Measurements from ENCODE around the gene VAC14.

Gene VAC14

DNA sequence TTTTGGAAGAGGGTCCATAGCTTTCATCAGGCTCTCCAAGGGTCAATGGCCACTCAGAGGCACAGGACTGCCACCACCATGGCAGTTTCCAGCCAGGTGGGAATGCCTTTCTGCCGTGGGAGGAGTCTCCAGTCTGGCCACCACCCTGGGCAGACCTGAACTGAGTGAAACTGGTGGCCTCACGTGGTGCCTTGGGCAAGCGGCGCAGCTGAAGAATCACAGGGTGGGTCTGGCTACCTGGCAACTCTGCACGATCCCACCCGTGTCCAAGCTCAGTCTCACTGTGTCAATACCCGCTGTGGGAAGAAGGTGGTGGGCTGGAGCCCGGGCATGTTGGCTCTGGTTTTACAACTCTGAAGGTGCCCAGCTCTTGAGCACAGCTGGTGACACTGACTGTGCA is 31.8 kb downstream of the VAC14 start:
- H3K4me3 ChIP-seq (ENCODE audit: low read depth, low read length), result no peak overlapping the region
- H3K9me3 ChIP-seq (ENCODE audit: severe bottlenecking), result no peaks in the 10 kb centered on the region
- H3K36me3 ChIP-seq, result peaks cover 24% of the 10 kb centered on the region
- H3K27me3 ChIP-seq (ENCODE audit: insufficient read depth, low read depth, severe bottlenecking), result no peaks in the 10 kb centered on the region
- DNase-seq, result no peak
- TF ChIP-seq, protein P1, sequence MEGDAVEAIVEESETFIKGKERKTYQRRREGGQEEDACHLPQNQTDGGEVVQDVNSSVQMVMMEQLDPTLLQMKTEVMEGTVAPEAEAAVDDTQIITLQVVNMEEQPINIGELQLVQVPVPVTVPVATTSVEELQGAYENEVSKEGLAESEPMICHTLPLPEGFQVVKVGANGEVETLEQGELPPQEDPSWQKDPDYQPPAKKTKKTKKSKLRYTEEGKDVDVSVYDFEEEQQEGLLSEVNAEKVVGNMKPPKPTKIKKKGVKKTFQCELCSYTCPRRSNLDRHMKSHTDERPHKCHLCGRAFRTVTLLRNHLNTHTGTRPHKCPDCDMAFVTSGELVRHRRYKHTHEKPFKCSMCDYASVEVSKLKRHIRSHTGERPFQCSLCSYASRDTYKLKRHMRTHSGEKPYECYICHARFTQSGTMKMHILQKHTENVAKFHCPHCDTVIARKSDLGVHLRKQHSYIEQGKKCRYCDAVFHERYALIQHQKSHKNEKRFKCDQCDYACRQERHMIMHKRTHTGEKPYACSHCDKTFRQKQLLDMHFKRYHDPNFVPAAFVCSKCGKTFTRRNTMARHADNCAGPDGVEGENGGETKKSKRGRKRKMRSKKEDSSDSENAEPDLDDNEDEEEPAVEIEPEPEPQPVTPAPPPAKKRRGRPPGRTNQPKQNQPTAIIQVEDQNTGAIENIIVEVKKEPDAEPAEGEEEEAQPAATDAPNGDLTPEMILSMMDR (IDR thresholded peaks at IDR 0.05; ENCODE audit: low read depth, low read length), result no peak
- H3K27ac ChIP-seq, result peak overlapping the region; percentile 40

GRCh38 chr16:70768203-70768580 is 32.8 kb downstream of the VAC14 start:
- TF ChIP-seq, protein P1 (IDR thresholded peaks at IDR 0.05; ENCODE audit: low read depth, low read length), result no peak
- Histone ChIP-seq H3K36me3 (peaks cover 21% of the 10 kb centered on the region), H3K27me3 (ENCODE audit: insufficient read depth, low read depth, severe bottlenecking) (no peaks in the 10 kb centered on the region), H3K27ac (no peak overlapping the region), H3K9me3 (ENCODE audit: severe bottlenecking) (no peaks in the 10 kb centered on the region), H3K4me3 (ENCODE audit: low read depth, low read length) (no peak overlapping the region)
- no peak for DNase-seq

DNA sequence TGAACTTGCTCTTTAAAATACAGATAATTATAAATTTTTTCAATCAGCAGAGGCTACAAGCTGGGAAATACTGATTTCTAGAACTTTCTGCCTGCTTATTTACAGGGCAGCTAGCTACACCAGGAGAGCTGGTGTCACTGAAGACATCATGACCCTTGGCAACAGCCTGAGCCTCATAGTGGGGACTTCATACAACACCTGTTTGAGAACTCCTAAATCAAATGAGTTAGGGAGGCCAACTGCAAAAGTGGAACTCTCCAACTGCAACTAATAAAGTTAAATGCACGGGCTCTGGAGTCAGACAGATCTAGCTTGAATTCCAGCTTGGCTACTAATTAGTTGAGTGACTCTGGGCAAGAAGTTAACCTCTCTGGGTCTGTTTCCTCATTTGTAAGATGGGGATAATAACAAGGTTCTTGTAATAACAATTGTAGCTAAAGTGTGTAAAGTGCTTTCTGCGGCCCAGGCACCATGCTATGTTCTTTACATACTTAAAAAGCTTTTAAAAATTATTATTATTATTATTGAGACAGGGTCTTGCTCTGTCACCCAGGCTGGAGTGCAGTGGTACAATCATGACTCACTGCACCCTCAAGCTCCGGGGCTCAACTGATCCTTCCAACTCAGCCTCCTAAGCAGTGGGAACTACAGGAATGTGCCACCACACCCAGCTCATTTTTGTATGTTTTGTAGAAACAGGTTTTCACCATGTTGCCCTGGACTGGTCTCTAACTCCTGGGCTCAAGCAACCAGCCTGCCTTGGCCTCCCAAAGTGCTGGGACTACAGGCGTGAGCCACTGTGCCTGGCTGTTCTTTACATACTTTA is 33.4 kb downstream of the VAC14 start:
- no peak overlapping the region for H3K27ac ChIP-seq
- no peaks in the 10 kb centered on the region for H3K9me3 ChIP-seq (ENCODE audit: severe bottlenecking)
- DNase-seq, result no peak
- no peak overlapping the region for H3K4me3 ChIP-seq (ENCODE audit: low read depth, low read length)
- TF ChIP-seq, protein P1 (IDR thresholded peaks at IDR 0.05; ENCODE audit: low read depth, low read length), result no peak
- peaks cover 17% of the 10 kb centered on the region for H3K36me3 ChIP-seq
- no peaks in the 10 kb centered on the region for H3K27me3 ChIP-seq (ENCODE audit: insufficient read depth, low read depth, severe bottlenecking)

- TF ChIP-seq, protein P1 (IDR thresholded peaks at IDR 0.05; ENCODE audit: low read depth, low read length), result no peak
- Histone ChIP-seq H3K27me3 (ENCODE audit: insufficient read depth, low read depth, severe bottlenecking) (no peaks in the 10 kb centered on the region), H3K36me3 (peaks cover 14% of the 10 kb centered on the region), H3K9me3 (ENCODE audit: severe bottlenecking) (no peaks in the 10 kb centered on the region), H3K27ac (no peak overlapping the region), H3K4me3 (ENCODE audit: low read depth, low read length) (no peak overlapping the region)
- no peak for DNase-seq
Measured at GRCh38 chr16:70766658-70767057, 34.3 kb downstream of the VAC14 start.

GRCh38 chr16:70766176-70766575 is 34.8 kb downstream of the VAC14 start:
- DNase-seq, result no peak
- TF ChIP-seq, protein P1 (IDR thresholded peaks at IDR 0.05; ENCODE audit: low read depth, low read length), result no peak
- Histone ChIP-seq H3K9me3 (ENCODE audit: severe bottlenecking) (no peaks in the 10 kb centered on the region), H3K36me3 (peaks cover 10% of the 10 kb centered on the region), H3K4me3 (ENCODE audit: low read depth, low read length) (no peak overlapping the region), H3K27me3 (ENCODE audit: insufficient read depth, low read depth, severe bottlenecking) (no peaks in the 10 kb centered on the region), H3K27ac (no peak overlapping the region)

DNA sequence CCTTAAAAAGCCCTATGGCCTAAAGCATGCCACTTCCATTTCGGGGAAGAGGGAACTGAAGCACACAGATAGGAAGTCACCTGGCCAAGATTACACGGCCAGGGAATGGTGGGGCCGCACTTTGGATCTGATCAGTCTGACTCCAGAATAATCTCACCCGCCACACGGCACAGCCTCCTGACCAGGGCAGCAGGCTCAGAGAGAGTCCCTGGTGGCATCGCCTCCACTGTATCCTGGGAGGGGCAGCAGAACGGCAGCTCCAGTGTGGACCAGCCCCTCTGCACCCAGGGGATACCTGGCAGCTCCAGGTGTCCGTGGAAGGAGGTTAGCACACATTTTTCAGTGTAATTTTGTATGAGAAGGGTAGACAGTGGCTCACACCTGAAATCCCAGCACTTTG is 35.5 kb downstream of the VAC14 start:
- Histone ChIP-seq H3K27me3 (ENCODE audit: insufficient read depth, low read depth, severe bottlenecking) (no peaks in the 10 kb centered on the region), H3K36me3 (peaks cover 4% of the 10 kb centered on the region), H3K4me3 (ENCODE audit: low read depth, low read length) (no peak overlapping the region), H3K27ac (no peak overlapping the region), H3K9me3 (ENCODE audit: severe bottlenecking) (no peaks in the 10 kb centered on the region)
- TF ChIP-seq, protein P1 (IDR thresholded peaks at IDR 0.05; ENCODE audit: low read depth, low read length), result no peak
- DNase-seq, result no peak
